Stimulated activated CD8-positive, alpha-beta memory T cell treated with anti-CD3 and anti-CD28 coated beads, Interleukin-4, amount 100 ng/mL, for 1 hour (primary cell): ENCODE results near the gene C15orf61.

ENCODE experiments used
- DNase-seq, 2 donors: peaks; one replicate each; pipeline ENCODE4 v3.0.0-alpha.2; 2020; ENCODE audit warnings: low read depth in 2 of 2, low spot score in 1 of 2

Gene C15orf61

GRCh38 chr15:67521029-67521782 is at the start of gene C15orf61:
Gene C15orf61 (plus strand): TSS chr15:67521131. CDS start chr15:67521249, 118 bp downstream.
- peak; percentile 56 to 68 for DNase-seq

- DNase-seq = no peak
These were observed 48.0 kb upstream of the C15orf61 start for GRCh38 chr15:67472957-67473356.

- no peak for DNase-seq
These were observed 46.4 kb upstream of the C15orf61 start for GRCh38 chr15:67474405-67475110.

GRCh38 chr15:67479781-67480505 is 41.0 kb upstream of the C15orf61 start:
- DNase-seq = no peak

- no peak for DNase-seq
These were observed 40.2 kb upstream of the C15orf61 start for GRCh38 chr15:67480741-67481140.

- no peak for DNase-seq
These were observed 39.3 kb upstream of the C15orf61 start for GRCh38 chr15:67481680-67482079.

- DNase-seq = no peak
These were observed 25.3 kb upstream of the C15orf61 start for GRCh38 chr15:67495585-67495984.

GRCh38 chr15:67501177-67501835 is 19.6 kb upstream of the C15orf61 start:
- no peak for DNase-seq

GRCh38 chr15:67501836-67502461 is 19.0 kb upstream of the C15orf61 start:
- DNase-seq = no peak

- no peak for DNase-seq
These were observed 16.9 kb upstream of the C15orf61 start for GRCh38 chr15:67504056-67504455.

GRCh38 chr15:67504796-67505195 is 16.1 kb upstream of the C15orf61 start:
- DNase-seq = no peak

- no peak for DNase-seq
These were observed 15.0 kb upstream of the C15orf61 start for GRCh38 chr15:67505675-67506572.

- no peak for DNase-seq
These were observed 13.9 kb upstream of the C15orf61 start for GRCh38 chr15:67506775-67507747.

- DNase-seq = no peak
These were observed 12.5 kb upstream of the C15orf61 start for GRCh38 chr15:67508407-67508806.

GRCh38 chr15:67509918-67510317 is 11.0 kb upstream of the C15orf61 start:
- no peak for DNase-seq

GRCh38 chr15:67510597-67511190 is 10.2 kb upstream of the C15orf61 start:
- no peak for DNase-seq

- no peak for DNase-seq
These were observed 9.3 kb upstream of the C15orf61 start for GRCh38 chr15:67511606-67512005.

- DNase-seq = no peak
These were observed 8.8 kb upstream of the C15orf61 start for GRCh38 chr15:67512140-67512539.
